SK-N-SH (cell line): ENCODE results near the gene SNN. TPM values are rescaled to one million over a fixed set of nuclear protein-coding genes. Genes with fewer than 3 reads are reported as not detected.

Experiments used
- CTCF ChIA-PET: fragments of 300-600, 350-600 bp; formaldehyde crosslinking; extraction: SDS; loops from one replicate; lab custom pipeline; 2021; lab: Yijun Ruan, JAX
- POLR2A ChIA-PET: fragments of 350-600 bp; sonication (Branson Sonifier 250); formaldehyde crosslinking; extraction: SDS; loops from one replicate; lab custom pipeline; 2020; ENCODE audit warnings: antibody characterized with exemption, inconsistent platforms; lab: Yijun Ruan, JAX
- DNase-seq: peaks from one replicate; pipeline ENCODE4 v3.0.0; 2012
- H2AFZ ChIP-seq: fragments of 200-600 bp; sonication (generic); 2 replicates; pipeline ENCODE4 v1.8.1; 2016; ENCODE audit warnings: antibody characterized with exemption, mild to moderate bottlenecking, low read depth
- H3F3A ChIP-seq: fragments of 200-600 bp; sonication (generic); replicated peaks from 2 replicates; pipeline ENCODE3; 2016; ENCODE audit warnings: antibody characterized with exemption, mild to moderate bottlenecking; ENCODE audit not compliant: insufficient read depth
- H3K27ac ChIP-seq, 2 experiments: fragments of 200-500 bp in 1 of 2; fragments of 200-600 bp in 1 of 2; sonication (Bioruptor generic) in 1 of 2; sonication (generic), shearing (Covaris generic) in 1 of 2; 2 replicates each; pipeline versions ENCODE4 v1.5.1 to v1.6.1; 2014 to 2016; ENCODE audit warnings: low read depth in 2 of 2, inconsistent platforms in 1 of 2, low read length in 1 of 2, mild to moderate bottlenecking in 1 of 2, mixed read lengths in 1 of 2
- H3K27me3 ChIP-seq: fragments of 200-600 bp; sonication (generic), shearing (Covaris generic); 2 replicates; pipeline ENCODE4 v1.6.1; 2016; ENCODE audit warnings: mixed run types; ENCODE audit not compliant: insufficient read depth
- H3K36me3 ChIP-seq, 2 experiments: fragments of 200-500 bp in 1 of 2; fragments of 200-600 bp in 1 of 2; sonication (Bioruptor generic) in 1 of 2; sonication (generic) in 1 of 2; replicated peaks in 1 of 2; 2 replicates each; pipeline versions ENCODE3 to v1.5.1; 2014 to 2016; ENCODE audit warnings: low read length in 1 of 2, mild to moderate bottlenecking in 1 of 2; ENCODE audit not compliant: insufficient read depth in 2 of 2, control insufficient read depth in 1 of 2
- H3K4me1 ChIP-seq, 2 experiments: fragments of 200-500 bp in 1 of 2; fragments of 200-600 bp in 1 of 2; sonication (Bioruptor generic) in 1 of 2; sonication (generic), shearing (Covaris generic) in 1 of 2; 2 replicates each; pipeline versions ENCODE4 v1.5.1 to v1.6.1; 2014 to 2016; ENCODE audit warnings: low read depth in 1 of 2, low read length in 1 of 2, mixed run types in 1 of 2; ENCODE audit not compliant: insufficient read depth in 2 of 2, control insufficient read depth in 1 of 2
- H3K4me2 ChIP-seq: fragments of 200-600 bp; sonication (generic), shearing (Covaris generic); 2 replicates; pipeline ENCODE4 v1.6.1; 2017; ENCODE audit warnings: mixed run types
- H3K4me3 ChIP-seq, 2 experiments: fragments of 200-500 bp in 1 of 2; fragments of 200-600 bp in 1 of 2; sonication (Bioruptor generic) in 1 of 2; sonication (generic), shearing (Covaris generic) in 1 of 2; 2 replicates each; pipeline versions ENCODE4 v1.5.1 to v1.8.1; 2014 to 2016; ENCODE audit warnings: low read depth in 2 of 2, inconsistent platforms in 1 of 2, low read length in 1 of 2, mild to moderate bottlenecking in 1 of 2, mixed read lengths in 1 of 2, moderate library complexity in 1 of 2
- H3K79me2 ChIP-seq: fragments of 200-600 bp; sonication (generic); 2 replicates; pipeline ENCODE4 v1.8.1; 2017; ENCODE audit warnings: mild to moderate bottlenecking; ENCODE audit not compliant: insufficient read depth
- H3K9ac ChIP-seq: fragments of 200-600 bp; sonication (generic); 2 replicates; pipeline ENCODE4 v1.6.1; 2017; ENCODE audit warnings: mixed run types
- H3K9me2 ChIP-seq: fragments of 200-600 bp; sonication (generic); 2 replicates; pipeline ENCODE4 v1.6.1; 2017; ENCODE audit warnings: mixed run types
- H3K9me3 ChIP-seq: fragments of 200-600 bp; sonication (generic); 2 replicates; pipeline ENCODE4 v1.6.1; 2017; ENCODE audit warnings: mixed run types, mild to moderate bottlenecking, moderate library complexity
- H4K20me1 ChIP-seq: fragments of 200-600 bp; sonication (generic); 2 replicates; pipeline ENCODE4 v1.6.1; 2017; ENCODE audit warnings: mild to moderate bottlenecking, mixed run types; ENCODE audit not compliant: insufficient read depth
- ELF1 ChIP-seq: IDR thresholded peaks from 2 replicates; pipeline ENCODE4 v1.4.0; 2012
- EZH2phosphoT487 ChIP-seq: fragments of 200-600 bp; sonication (generic); IDR thresholded peaks from 2 replicates; pipeline ENCODE4 v1.6.1; 2017; ENCODE audit warnings: low read depth, mixed run types, mild to moderate bottlenecking, antibody characterized with exemption, moderate library complexity, borderline replicate concordance
- FOXJ3 ChIP-seq: sonication (generic); formaldehyde crosslinking; IDR thresholded peaks from 2 replicates; pipeline ENCODE4 v1.5.1; 2020; ENCODE audit warnings: mild to moderate bottlenecking, missing genetic modification reagents
- FOXM1 ChIP-seq: IDR thresholded peaks from 2 replicates; pipeline ENCODE4 v1.4.0; 2012; ENCODE audit warnings: low read depth, mild to moderate bottlenecking
- MEF2A ChIP-seq: IDR thresholded peaks from 2 replicates; pipeline ENCODE4 v1.4.0; 2012; ENCODE audit warnings: low read depth, borderline replicate concordance
- MXI1 ChIP-seq: IDR thresholded peaks from 2 replicates; pipeline ENCODE4 v1.6.1; 2012; ENCODE audit warnings: mild to moderate bottlenecking, low read depth, low read length, improper control_type of control experiment
- NFIC ChIP-seq: IDR thresholded peaks from 2 replicates; pipeline ENCODE4 v1.4.0; 2012; ENCODE audit warnings: borderline replicate concordance
- NRF1 ChIP-seq: IDR thresholded peaks from 2 replicates; pipeline ENCODE4 v1.6.1; 2012; ENCODE audit warnings: low read depth, mild to moderate bottlenecking, low read length
- PBX3 ChIP-seq: IDR thresholded peaks from 2 replicates; pipeline ENCODE4; 2012
- POLR2AphosphoS5 ChIP-seq: IDR thresholded peaks from 2 replicates; pipeline ENCODE4 v1.6.1; 2012; ENCODE audit warnings: low read depth, low read length
- RCOR1 ChIP-seq: fragments of 150-350 bp; IDR thresholded peaks from 2 replicates; pipeline ENCODE4 v1.6.1; 2017; ENCODE audit warnings: antibody characterized with exemption, low read length
- REST ChIP-seq: IDR thresholded peaks from 2 replicates; pipeline ENCODE4 v1.6.1; 2012; ENCODE audit warnings: mild to moderate bottlenecking, low read depth, low read length, moderate library complexity
- RXRA ChIP-seq: IDR thresholded peaks from 2 replicates; pipeline ENCODE4 v1.4.0; 2012; ENCODE audit warnings: low read depth, mild to moderate bottlenecking, borderline replicate concordance
- SIN3A ChIP-seq: IDR thresholded peaks from 2 replicates; pipeline ENCODE4 v1.6.1; 2012; ENCODE audit warnings: low read depth, mild to moderate bottlenecking, low read length, moderate library complexity, borderline replicate concordance
- SMC3 ChIP-seq: IDR thresholded peaks from 2 replicates; pipeline ENCODE4 v1.6.1; 2012; ENCODE audit warnings: low read depth, low read length, improper control_type of control experiment
- TAF1 ChIP-seq: IDR thresholded peaks from 2 replicates; pipeline ENCODE4 v1.6.1; 2012; ENCODE audit warnings: low read depth, mild to moderate bottlenecking, low read length, moderate library complexity, borderline replicate concordance
- TEAD4 ChIP-seq: IDR thresholded peaks from 2 replicates; pipeline ENCODE4 v1.4.0; 2012; ENCODE audit warnings: mild to moderate bottlenecking, borderline replicate concordance; ENCODE audit not compliant: insufficient read depth
- YY1 ChIP-seq: IDR thresholded peaks from 2 replicates; pipeline ENCODE4 v1.4.0; 2012; ENCODE audit warnings: low read depth, mild to moderate bottlenecking
- whole genome bisulfite sequencing: methylation state at CpG from one replicate; pipeline ENCODE4 v1.1.6; 2017; ENCODE audit warnings: low lambda C conversion rate; 5-methylcytosine and 5-hydroxymethylcytosine counted together
- polyA plus RNA-seq, 3 experiments: library from polyadenylated mRNA; depleted of rRNA; stranded (reverse); fragments of >200 nt; gene quantifications; 2 replicates each; pipeline ENCODE4 v1.2.3, GENCODE V29; 2012
- TF ChIP-seq, protein P1 (sequence below): IDR thresholded peaks from 2 replicates; pipeline ENCODE4 v1.4.0; 2012; ENCODE audit warnings: low read depth
- TF ChIP-seq, protein P2 (sequence below): IDR thresholded peaks from 2 replicates; pipeline ENCODE4 v1.4.0; 2012; ENCODE audit warnings: low read depth, borderline replicate concordance

SNN gene
- polyA plus RNA-seq, 1 of the 3 experiments (the other 2 are of a cell fraction), result 15.4 TPM

GRCh38 chr16:11708421-11708820 lies 40.2 kb downstream of the SNN start:
- peak overlapping the region in 1 of 2 experiments; percentile 57; a peak in 2 of 4 replicates for H3K27ac ChIP-seq
- H3K9ac ChIP-seq, result no peak overlapping the region
- POLR2A ChIA-PET, result no interaction called here
- TF ChIP-seq FOXM1 (no peak), EZH2phosphoT487 (no peak), SIN3A (no peak), REST (no peak), TAF1 (no peak), MEF2A (no peak), PBX3 (no peak), MXI1 (no peak), ELF1 (no peak), FOXJ3 (CRISPR knock-in tag) (no peak), NRF1 (no peak), POLR2AphosphoS5 (no peak), YY1 (no peak), RXRA (no peak), SMC3 (no peak), TEAD4 (no peak), RCOR1 (no peak), NFIC (no peak)
- TF ChIP-seq, protein P1, sequence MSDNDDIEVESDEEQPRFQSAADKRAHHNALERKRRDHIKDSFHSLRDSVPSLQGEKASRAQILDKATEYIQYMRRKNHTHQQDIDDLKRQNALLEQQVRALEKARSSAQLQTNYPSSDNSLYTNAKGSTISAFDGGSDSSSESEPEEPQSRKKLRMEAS, result no peak
- TF ChIP-seq, protein P2, sequence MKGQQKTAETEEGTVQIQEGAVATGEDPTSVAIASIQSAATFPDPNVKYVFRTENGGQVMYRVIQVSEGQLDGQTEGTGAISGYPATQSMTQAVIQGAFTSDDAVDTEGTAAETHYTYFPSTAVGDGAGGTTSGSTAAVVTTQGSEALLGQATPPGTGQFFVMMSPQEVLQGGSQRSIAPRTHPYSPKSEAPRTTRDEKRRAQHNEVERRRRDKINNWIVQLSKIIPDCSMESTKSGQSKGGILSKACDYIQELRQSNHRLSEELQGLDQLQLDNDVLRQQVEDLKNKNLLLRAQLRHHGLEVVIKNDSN, result no peak
- H3K79me2 ChIP-seq, result peaks cover 54% of the 10 kb centered on the region
- no peak for DNase-seq
- peaks cover 6% of the 10 kb centered on the region in 2 experiments; a peak in 2 of 4 replicates for H3K4me1 ChIP-seq
- H3K4me3 ChIP-seq, result no peak overlapping the region
- H4K20me1 ChIP-seq, result peaks cover 7% of the 10 kb centered on the region; the same call in 1 of the 2 replicates
- H3K9me3 ChIP-seq, result no peaks in the 10 kb centered on the region
- peak overlapping the region; percentile 34; the same call in 1 of the 2 replicates for H3K4me2 ChIP-seq
- no peaks in the 10 kb centered on the region for H3K9me2 ChIP-seq
- no peak overlapping the region for H2AFZ ChIP-seq
- peaks cover 10% of the 10 kb centered on the region for H3F3A ChIP-seq
- CTCF ChIA-PET, result interaction anchor here (0.8 to 2.4 kb wide), 5 partner anchors 33 to 744 kb away, joined by 3 to 15 read pairs (median 3); partner anchors contain the start of gene ZC3H7A
- peaks cover 16 to 52% of the 10 kb centered on the region in 2 experiments for H3K36me3 ChIP-seq
- WGBS, result 76% methylated on average over 1 of the region's 1 CpG
- no peaks in the 10 kb centered on the region for H3K27me3 ChIP-seq
